Measurements from ENCODE around the gene SLC15A3.

GRCh38 chr11:60921777-60922335, 30.1 kb downstream of the SLC15A3 start:
- no peak for TF ChIP-seq EP300 (IDR thresholded peaks at IDR 0.05)
- TF ChIP-seq CTCF (IDR thresholded peaks at IDR 0.05) = no peak

Measured in esophagus muscularis mucosa (tissue), 3 donors.